RWPE1 (cell line): Measurements from ENCODE around the gene CCDC91.
"Not testable (repeated sequence)": the region's sequence is repeated elsewhere in the genome, so short reads cannot be mapped to it uniquely, and the experiment has no call there.

ENCODE experiments used
- CTCF ChIA-PET: fragments of 350-600 bp; sonication (Branson Sonifier 250); formaldehyde crosslinking; extraction: SDS; loops from one replicate; lab custom pipeline; 2021; lab: Yijun Ruan, JAX
- POLR2A ChIA-PET: fragments of 400-600 bp; formaldehyde crosslinking; extraction: SDS; loops from one replicate; lab custom pipeline; 2020; ENCODE audit warnings: antibody characterized with exemption; ENCODE audit not compliant: low non-redundant PET; lab: Yijun Ruan, JAX
- DNase-seq: peaks from one replicate; pipeline ENCODE4 v3.0.0; 2012; ENCODE audit warnings: low spot score
- H3K27ac ChIP-seq: fragments of 450-650 bp; 2 replicates; pipeline ENCODE4 v1.5.1; 2017
- TF ChIP-seq, protein P1 (sequence below): fragments of 450-650 bp; conservative IDR thresholded peaks from 2 replicates; pipeline ENCODE4 v1.5.1; 2017; ENCODE audit warnings: low read depth, mild to moderate bottlenecking

The CCDC91 gene

DNA sequence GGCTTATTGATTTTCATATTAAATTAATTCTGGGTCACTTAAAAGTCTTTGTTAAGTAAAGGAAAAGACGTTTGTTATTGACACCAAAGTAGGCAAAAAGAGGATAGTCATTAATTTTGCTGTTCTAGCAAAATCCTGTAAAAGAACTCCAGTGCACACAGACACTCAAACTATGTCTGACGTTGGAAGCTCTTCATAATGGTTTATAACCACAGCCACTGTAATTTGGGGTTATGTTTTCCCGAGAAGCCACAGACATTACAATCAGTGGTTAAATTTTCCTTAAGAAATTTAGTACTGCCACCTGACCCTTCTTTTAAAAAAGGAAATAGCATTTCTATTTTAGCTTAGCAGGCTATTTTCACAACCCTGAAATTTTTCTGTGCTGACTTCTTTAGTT lies 267.5 kb downstream of the CCDC91 start:
- no peak overlapping the region for H3K27ac ChIP-seq
- POLR2A ChIA-PET: no interaction called here
- TF ChIP-seq, protein P1, sequence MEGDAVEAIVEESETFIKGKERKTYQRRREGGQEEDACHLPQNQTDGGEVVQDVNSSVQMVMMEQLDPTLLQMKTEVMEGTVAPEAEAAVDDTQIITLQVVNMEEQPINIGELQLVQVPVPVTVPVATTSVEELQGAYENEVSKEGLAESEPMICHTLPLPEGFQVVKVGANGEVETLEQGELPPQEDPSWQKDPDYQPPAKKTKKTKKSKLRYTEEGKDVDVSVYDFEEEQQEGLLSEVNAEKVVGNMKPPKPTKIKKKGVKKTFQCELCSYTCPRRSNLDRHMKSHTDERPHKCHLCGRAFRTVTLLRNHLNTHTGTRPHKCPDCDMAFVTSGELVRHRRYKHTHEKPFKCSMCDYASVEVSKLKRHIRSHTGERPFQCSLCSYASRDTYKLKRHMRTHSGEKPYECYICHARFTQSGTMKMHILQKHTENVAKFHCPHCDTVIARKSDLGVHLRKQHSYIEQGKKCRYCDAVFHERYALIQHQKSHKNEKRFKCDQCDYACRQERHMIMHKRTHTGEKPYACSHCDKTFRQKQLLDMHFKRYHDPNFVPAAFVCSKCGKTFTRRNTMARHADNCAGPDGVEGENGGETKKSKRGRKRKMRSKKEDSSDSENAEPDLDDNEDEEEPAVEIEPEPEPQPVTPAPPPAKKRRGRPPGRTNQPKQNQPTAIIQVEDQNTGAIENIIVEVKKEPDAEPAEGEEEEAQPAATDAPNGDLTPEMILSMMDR: no peak
- CTCF ChIA-PET: no interaction called here
- no peak for DNase-seq

DNA sequence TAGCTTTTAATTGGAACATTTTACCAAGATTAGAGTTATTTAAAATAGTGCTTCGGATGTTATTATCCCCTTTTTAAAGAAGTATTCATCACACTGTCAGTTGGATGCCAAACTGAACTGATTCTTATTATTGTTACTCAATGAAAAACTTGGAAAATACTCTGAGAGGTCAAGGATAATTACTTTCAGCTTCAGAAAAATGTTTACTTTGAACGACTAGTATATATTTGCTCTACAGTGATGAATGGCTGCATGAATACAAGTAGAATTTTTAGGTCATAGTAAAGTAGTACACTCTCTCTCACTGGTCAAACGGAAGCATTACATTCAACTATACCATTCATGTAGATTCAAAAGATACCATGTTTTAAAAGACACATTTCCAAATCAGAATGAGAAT lies 269.2 kb downstream of the CCDC91 start:
- TF ChIP-seq, protein P1: no peak

DNA sequence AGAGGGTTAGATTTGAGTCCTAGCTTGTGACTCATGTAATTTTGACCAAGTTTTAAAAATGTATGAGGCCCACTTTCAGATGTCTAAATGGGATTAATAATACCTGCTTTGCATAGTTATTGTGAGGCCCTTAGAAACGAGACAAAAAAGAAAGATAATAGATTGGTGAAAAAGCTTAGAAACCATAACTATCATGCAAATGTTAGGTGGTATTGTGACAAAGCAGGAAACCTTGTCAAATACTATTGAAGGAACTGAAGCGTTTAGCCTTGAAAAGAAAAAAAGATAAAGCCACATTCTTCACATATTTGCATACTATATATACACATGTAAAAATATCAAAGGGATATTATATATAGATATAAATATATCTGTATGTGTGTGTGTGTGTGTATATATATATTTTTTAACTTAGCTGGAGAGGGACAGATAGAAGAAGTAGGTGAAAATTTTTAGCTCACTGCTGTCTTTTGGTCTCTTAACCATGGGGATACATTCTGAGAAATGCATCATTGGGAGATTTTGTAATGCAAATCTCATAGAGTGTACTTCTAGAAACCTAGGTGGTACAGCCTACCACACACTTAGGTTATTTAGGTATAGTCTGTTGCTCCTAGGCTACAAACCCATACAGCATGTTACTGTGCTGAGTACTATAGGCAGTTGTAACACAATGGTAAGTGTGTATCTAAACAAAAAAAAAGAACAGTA lies 270.3 kb downstream of the CCDC91 start:
- TF ChIP-seq, protein P1: no peak
- no peak for DNase-seq
- ChIA-PET CTCF (interaction anchor here (0.5 to 0.7 kb wide), 3 partner anchors 222 to 410 kb away, joined by 3 to 8 read pairs (median 5); no protein-coding TSS in a partner anchor), POLR2A (no interaction called here)
- no peak overlapping the region for H3K27ac ChIP-seq

More for the DNA sequence above, 269.2 kb downstream of the CCDC91 start:
- no peak for DNase-seq
- POLR2A ChIA-PET: no interaction called here
- H3K27ac ChIP-seq: no peak overlapping the region
- CTCF ChIA-PET: no interaction called here

DNA sequence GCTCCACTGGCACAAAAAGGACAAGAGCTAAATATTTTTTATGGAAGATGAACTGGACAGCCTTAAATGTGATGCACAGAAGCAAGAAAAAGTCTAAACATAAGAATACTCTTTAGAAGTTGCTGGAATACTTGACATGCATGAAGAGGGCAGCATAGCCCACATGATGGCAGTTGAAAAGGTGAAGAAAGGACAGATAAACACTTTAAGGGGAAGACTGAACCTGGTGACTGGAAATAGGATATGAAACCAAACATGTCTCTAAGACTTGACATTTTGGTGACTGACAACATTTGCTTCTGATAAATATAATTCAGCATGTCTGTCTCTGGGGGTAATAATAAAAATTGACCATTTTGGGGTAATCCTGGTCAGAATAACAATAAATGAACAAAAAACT lies 273.1 kb downstream of the CCDC91 start:
- ChIA-PET CTCF (interaction anchor here (0.6 kb wide), 1 partner anchor 536 kb away, joined by 3 read pairs; no protein-coding TSS in a partner anchor), POLR2A (no interaction called here)
- H3K27ac ChIP-seq: no peak overlapping the region
- TF ChIP-seq, protein P1: no peak
- DNase-seq: no peak

DNA sequence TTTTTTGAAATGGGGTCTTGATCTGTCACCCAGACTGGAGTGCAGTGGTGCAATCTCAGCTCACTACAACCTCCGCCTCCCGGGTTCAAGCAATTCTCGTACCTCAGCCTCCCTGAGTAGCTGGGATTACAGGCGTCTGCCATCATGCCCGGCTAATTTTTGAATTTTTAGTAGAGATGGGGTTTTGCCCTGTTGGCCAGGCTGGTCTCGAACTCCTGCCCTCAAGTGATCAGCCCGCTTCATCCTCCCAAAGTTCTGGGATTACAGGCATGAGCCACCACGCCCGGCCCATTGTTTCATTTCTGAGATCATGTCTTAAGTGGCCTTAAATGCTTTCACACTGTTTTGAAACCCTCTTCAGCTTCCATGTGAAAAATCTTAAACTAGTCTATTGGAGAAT lies 281.5 kb downstream of the CCDC91 start:
- CTCF ChIA-PET, POLR2A ChIA-PET, H3K27ac ChIP-seq, DNase-seq: not testable (repeated sequence)

DNA sequence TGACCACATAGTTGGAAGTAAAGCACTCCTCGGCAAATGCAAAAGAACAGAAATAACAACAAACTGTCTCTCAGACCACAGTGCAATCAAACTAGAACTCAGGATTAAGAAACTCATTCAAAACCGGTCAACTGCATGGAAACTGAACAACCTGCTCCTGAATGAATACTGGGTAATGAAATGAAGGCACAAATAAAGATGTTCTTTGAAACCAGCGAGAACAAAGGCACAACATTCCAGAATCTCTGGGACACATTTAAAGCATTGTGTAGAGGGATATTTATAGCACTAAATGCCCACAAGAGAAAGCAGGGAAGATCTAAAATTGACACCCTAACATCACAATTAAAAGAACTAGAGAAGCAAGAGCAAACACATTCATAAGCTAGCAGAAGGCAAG lies 285.9 kb downstream of the CCDC91 start:
- POLR2A ChIA-PET, DNase-seq, H3K27ac ChIP-seq: not testable (repeated sequence)
- CTCF ChIA-PET: interaction anchor here (0.5 kb wide), 1 partner anchor 60 kb away, joined by 3 read pairs; no protein-coding TSS in a partner anchor

DNA sequence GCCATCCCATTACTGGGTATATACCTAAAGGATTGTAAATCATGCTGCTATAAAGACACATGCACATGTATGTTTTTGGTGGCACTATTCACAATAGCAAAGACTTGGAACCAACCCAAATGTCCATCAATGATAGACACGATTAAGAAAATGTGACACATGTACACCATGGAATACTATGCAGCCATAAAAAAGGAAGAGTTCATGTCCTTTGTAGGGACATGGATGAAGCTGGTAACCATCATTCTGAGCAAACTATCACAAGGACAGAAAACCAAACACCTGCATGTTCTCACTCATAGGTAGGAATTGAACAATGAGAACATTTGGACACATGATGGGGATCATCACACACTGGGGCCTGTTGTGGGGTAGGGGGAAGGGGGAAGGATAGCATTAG lies 288.8 kb downstream of the CCDC91 start:
- POLR2A ChIA-PET, H3K27ac ChIP-seq, CTCF ChIA-PET, DNase-seq: not testable (repeated sequence)

DNA sequence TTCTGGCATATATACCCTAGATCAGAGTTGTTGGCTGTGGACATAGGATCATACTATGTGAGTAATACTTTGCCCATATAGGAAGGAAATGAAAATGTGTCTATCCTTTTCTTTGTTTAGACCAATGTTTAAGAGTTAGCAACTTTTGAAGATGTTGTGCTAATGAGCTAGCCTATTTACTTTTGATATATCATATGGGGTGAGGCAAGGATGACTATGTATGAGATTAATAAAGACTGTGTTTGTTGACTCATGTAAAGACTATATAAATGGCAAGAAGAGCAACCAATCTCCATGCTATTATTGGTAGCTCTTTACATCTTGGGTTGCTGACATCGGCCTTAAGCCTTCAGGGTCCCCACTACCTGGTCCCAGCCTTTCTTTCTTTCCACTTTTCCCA lies 289.4 kb downstream of the CCDC91 start:
- ChIA-PET POLR2A (no interaction called here), CTCF (no interaction called here)
- no peak overlapping the region for H3K27ac ChIP-seq
- TF ChIP-seq, protein P1: no peak
- no peak for DNase-seq
